ENCODE measurements around the gene TRIM72.
A peak's percentile ranks its signal among the peaks of the same experiment; 100 is the strongest.

Gene TRIM72

GRCh38 chr16:31213342-31213741, 577 bp upstream of the TRIM72 start:
- H3K79me2 ChIP-seq (ENCODE audit: insufficient read depth, low read depth), result no peaks in the 10 kb centered on the region
- no peaks in the 10 kb centered on the region for H3K36me3 ChIP-seq (ENCODE audit: insufficient read depth)
- H3K4me1 ChIP-seq (ENCODE audit: low read depth, poor library complexity, severe bottlenecking), result peaks cover 3% of the 10 kb centered on the region
- H3K4me3 ChIP-seq (IDR thresholded peaks at IDR 0.05; ENCODE audit: insufficient read depth, low read depth, low read length), result no peak overlapping the region
- H3K27ac ChIP-seq, result 0 out of 2 replicates have a peak overlapping the region, but pooled peaks have one; percentile 51
- TF ChIP-seq CTCF (conservative IDR thresholded peaks at IDR 0.05; ENCODE audit: low read depth, low read length), result no peak
- H2AFZ ChIP-seq (ENCODE audit: low read depth), result peak overlapping the region; percentile 19; the same call in 1 of the 2 replicates
- peak overlapping the region; percentile 31; the same call in 1 of the 2 replicates for H3K4me2 ChIP-seq
- H4K20me1 ChIP-seq (ENCODE audit: insufficient read depth), result no peaks in the 10 kb centered on the region
- no peaks in the 10 kb centered on the region for H3K27me3 ChIP-seq (ENCODE audit: insufficient read depth, low read depth)
- peak overlapping the region; percentile 66; the same call in 1 of the 2 replicates for H3K9ac ChIP-seq

GRCh38 chr16:31214708-31215286, 878 bp downstream of the TRIM72 start:
- Histone ChIP-seq H2AFZ (ENCODE audit: low read depth) (peak overlapping the region; percentile 19; the same call in 1 of the 2 replicates), H3K27me3 (ENCODE audit: insufficient read depth, low read depth) (no peaks in the 10 kb centered on the region), H3K79me2 (ENCODE audit: insufficient read depth, low read depth) (no peaks in the 10 kb centered on the region)

GRCh38 chr16:31215287-31216162, 1.6 kb downstream of the TRIM72 start:
- no peak for TF ChIP-seq CTCF (conservative IDR thresholded peaks at IDR 0.05; ENCODE audit: low read depth, low read length)
- Histone ChIP-seq H3K4me1 (ENCODE audit: low read depth, poor library complexity, severe bottlenecking) (peaks cover 3% of the 10 kb centered on the region), H4K20me1 (ENCODE audit: insufficient read depth) (no peaks in the 10 kb centered on the region), H3K27me3 (ENCODE audit: insufficient read depth, low read depth) (no peaks in the 10 kb centered on the region), H3K4me3 (IDR thresholded peaks at IDR 0.05; ENCODE audit: insufficient read depth, low read depth, low read length) (no peak overlapping the region), H3K36me3 (ENCODE audit: insufficient read depth) (no peaks in the 10 kb centered on the region), H3K79me2 (ENCODE audit: insufficient read depth, low read depth) (no peaks in the 10 kb centered on the region), H3K9ac (no peak overlapping the region), H3K27ac (no peak overlapping the region), H3K4me2 (no peak overlapping the region), H2AFZ (ENCODE audit: low read depth) (no peak overlapping the region)

More at GRCh38 chr16:31214708-31215286, 878 bp downstream of the TRIM72 start:
- Histone ChIP-seq H4K20me1 (ENCODE audit: insufficient read depth) (no peaks in the 10 kb centered on the region), H3K4me1 (ENCODE audit: low read depth, poor library complexity, severe bottlenecking) (peaks cover 3% of the 10 kb centered on the region), H3K36me3 (ENCODE audit: insufficient read depth) (no peaks in the 10 kb centered on the region), H3K4me3 (IDR thresholded peaks at IDR 0.05; ENCODE audit: insufficient read depth, low read depth, low read length) (no peak overlapping the region), H3K27ac (peak overlapping the region; percentile 51), H3K9ac (peak overlapping the region; percentile 66; the same call in 1 of the 2 replicates), H3K4me2 (no peak overlapping the region)
- no peak for TF ChIP-seq CTCF (conservative IDR thresholded peaks at IDR 0.05; ENCODE audit: low read depth, low read length)

GRCh38 chr16:31216422-31217135, 2.7 kb downstream of the TRIM72 start, which contains the start of gene PYDC1:
Gene PYDC1 (minus strand): TSS chr16:31217135. CDS start chr16:31217028, 107 bp downstream.
- H3K4me1 ChIP-seq (ENCODE audit: low read depth, poor library complexity, severe bottlenecking), result peaks cover 3% of the 10 kb centered on the region
- no peak within 1 kb of the TSS for H3K4me3 ChIP-seq (IDR thresholded peaks at IDR 0.05; ENCODE audit: insufficient read depth, low read depth, low read length)
- no peak within 1 kb of the TSS for H3K9ac ChIP-seq
- H3K4me2 ChIP-seq, result no peak within 1 kb of the TSS
- H4K20me1 ChIP-seq (ENCODE audit: insufficient read depth), result no peaks in the 10 kb centered on the region
- H3K36me3 ChIP-seq (ENCODE audit: insufficient read depth), result no peaks in the 10 kb centered on the region
- no peak within 1 kb of the TSS for H3K27ac ChIP-seq
- H3K79me2 ChIP-seq (ENCODE audit: insufficient read depth, low read depth), result no peaks in the 10 kb centered on the region
- no peak within 1 kb of the TSS for H2AFZ ChIP-seq (ENCODE audit: low read depth)
- TF ChIP-seq CTCF (conservative IDR thresholded peaks at IDR 0.05; ENCODE audit: low read depth, low read length), result no peak
- H3K27me3 ChIP-seq (ENCODE audit: insufficient read depth, low read depth), result no peaks in the 10 kb centered on the region

All from KMS-11 (cell line).